Measurements from ENCODE around the gene KCTD10. TPM values are rescaled to one million over a fixed set of nuclear protein-coding genes. Genes with fewer than 3 reads are reported as not detected.

The KCTD10 gene
- total RNA-seq, 1 donor from 2014 or later = 58.1 TPM

DNA sequence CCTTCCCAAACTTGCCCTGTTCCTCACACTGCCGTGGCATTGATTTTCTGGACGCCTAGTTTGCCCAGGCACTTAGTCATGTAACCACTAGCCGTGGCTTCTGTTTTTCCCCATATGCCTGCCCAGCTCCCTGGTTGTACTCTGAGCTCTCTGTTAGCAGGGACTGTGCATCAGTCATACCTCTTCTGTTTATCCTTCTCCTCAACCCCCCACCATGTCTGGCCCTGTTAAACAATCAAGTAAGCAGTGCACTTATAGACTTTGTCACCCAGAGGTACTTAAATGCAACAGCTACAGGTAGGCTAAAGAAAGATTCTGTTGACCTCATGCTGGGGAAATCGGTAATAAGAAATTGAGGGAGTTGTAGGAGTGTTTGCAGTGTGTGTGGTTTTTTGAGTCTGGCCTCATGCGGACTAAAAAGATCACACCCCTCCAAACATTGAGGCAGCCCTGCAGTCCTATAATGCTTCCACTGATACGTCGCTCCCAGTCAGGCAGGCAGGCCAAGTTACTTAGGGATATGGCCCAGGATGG, 17.3 kb upstream of the KCTD10 start:
- DNase-seq (ENCODE audit: low spot score) = no peak

DNA sequence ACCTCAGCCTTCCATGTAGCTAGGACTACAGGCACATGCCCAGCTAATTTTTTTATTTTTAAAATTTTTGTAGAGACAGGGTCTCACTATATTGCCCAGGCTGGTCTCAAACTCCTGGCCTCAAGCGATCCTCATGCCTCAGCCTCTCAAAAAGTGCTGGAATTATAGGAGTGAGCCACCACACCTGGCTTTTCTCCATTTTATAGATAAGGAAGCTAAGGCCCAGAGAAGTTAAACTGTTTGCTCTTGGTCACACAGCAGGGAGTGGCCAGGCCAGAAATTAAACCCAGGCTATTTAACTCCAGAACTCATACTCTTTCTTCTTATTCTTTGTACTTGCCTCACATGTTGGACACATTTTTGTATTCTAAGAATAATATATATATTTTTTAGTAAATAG, 16.8 kb upstream of the KCTD10 start:
- no peak for DNase-seq (ENCODE audit: low spot score)

DNA sequence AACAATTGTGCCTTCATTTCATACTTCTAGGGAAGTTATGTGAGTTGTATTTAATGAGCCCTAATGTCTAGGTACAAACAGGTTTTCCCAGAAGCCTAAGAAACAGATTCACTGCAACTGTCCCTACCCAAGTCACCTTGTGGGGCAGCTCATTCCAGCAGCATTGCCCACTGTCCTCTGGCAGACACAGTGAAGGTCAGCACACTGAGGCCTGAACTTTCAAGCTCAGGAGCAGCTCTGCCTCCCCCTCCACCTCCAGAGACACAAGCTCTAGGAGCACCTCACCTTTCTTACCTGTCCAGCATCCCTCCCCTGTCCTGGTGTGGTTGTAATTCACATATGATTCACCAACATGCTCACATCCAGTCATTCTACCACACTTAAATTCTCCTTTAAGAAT, 16.0 kb upstream of the KCTD10 start:
- DNase-seq (ENCODE audit: low spot score) = no peak

DNA sequence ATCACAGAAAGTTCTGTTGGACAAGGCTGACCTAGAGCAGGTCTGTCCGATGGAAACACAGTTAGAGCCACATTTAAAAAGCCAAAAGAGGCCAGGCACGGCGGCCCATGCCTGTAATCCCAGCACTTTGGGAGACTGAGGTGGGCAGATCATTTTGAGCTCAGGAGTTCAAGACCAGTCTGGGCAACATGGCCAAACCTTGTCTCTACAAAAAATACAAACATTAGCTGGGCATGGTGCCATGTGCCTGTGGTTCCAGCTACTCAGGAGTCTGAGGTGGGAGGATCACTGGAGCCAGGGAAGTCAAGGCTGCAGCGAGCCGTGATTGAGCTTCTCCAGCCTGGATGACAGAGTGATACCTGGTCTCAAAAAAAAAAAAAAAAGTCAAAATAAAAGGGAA, 15.3 kb upstream of the KCTD10 start:
- no peak for DNase-seq (ENCODE audit: low spot score)

DNA sequence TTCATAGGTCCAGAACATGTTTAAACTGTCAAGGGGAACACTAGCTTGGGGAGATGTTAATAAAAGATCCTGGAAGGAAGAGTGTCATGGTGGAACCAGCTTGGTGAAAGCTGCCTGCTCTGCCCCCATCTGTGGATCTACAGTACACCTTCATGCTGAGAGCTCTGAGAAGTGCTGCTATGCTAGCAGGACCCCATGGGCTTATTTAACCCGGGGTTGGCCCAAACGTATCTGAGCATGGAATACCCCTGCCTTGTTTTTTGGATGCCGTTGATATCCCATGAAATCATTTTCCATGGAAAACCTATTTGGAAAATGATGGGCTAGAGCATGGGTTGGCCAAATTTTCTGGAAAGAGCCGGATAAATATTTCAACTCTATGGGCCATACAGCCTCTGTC, 14.6 kb upstream of the KCTD10 start:
- DNase-seq (ENCODE audit: low spot score) = no peak

DNA sequence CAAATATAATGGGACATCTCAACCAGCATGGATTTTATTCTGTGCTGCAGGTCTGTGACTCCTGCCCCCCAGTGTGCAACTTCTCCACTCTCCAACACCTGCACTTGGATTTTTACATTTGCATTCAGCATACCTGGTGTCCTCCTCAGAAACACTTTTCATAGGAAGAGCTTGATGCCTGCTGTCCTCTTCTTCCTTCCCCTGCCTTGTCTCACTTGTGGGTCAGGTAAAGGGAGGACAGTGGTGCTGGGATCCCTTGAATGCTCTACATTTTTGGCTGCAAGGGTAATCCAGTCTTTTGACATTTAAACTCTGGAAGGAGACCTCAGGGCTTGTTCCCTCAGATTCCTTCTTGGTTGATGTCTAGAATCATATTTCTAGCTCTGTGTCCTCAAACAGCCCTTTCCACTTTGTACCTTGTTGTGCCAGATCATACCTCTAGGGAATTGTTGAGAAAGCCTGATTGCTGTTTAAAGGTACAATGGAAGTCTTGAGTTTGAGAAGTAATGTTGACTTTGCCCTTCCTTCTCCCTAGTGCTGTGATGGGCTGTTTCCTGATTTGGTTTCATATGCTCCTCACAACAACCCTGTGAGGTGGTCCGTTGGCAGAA, 13.0 kb upstream of the KCTD10 start:
- no peak for DNase-seq (ENCODE audit: low spot score)

DNA sequence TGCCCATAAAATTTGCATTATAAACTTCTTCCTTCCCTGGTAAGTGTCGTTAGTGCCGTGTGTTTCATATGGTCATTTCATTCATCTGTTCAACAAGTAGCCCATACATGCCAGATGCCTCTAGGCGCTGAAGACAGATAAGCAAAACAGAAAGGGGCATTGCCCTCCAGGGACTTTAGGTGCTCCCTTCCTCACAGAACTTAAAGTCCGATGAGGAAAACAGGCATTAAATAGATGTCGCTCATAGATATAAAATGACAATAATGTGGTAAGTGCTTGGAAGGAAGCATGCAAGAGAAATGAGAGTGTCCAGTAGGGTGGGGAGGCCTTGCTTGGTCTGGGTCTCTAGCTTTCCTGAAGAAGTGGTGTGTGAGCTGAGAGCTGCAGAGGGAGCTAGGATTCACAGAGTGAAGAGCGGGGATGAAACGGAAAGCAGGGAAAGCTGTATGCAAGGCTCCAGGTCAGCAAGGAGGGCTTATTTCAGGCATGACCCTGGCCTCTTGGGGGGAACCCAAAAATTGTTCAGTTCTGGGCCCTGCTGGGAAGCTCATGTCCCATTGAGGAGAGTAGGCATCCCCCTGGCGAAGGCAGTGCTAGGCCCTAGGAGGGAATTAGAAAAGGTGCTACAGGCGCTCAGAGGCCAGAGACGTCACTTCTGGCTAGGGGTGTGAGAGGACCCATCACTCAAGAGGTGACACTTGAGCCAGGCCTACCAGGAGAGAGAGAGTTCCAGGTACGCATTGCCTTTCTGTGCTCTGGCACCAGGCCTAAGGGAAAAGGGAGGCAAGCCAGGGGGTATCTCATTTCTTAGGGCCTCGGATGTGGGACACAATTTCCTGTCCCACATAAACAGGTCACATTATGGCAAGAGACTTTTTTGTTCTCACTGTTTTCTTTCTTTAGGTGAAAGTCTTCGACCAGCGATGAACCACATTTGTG, 12.2 kb upstream of the KCTD10 start:
- DNase-seq (ENCODE audit: low spot score) = no peak

DNA sequence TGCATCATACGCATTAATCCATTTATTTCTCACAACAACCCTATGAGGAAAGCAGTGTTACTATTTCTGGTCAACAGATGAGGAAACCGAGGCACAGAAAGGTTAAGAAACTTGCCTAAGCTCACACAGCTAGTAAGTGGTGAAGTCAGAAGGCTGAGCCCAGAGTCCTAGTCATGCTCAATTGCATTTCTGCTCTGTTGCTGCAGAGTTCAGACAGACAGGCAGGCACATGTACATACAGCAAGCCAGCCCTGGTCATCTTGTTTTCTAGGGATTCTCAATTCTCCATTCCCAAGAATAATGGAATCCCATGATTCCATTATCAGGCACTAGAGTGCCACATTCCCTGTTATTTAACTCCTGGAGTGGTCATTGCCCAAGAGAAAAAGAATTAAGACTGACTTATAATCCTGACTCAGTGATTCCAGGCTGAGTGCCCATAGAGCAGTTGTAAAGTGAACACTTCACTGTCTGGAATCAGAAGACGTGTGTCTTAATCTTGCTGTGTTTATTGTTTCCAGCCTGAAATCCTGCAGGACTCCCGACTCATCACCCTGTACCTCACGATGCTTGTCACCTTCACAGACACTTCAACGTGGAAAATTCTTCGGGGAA, 11.1 kb upstream of the KCTD10 start:
- DNase-seq (ENCODE audit: low spot score) = no peak

DNA sequence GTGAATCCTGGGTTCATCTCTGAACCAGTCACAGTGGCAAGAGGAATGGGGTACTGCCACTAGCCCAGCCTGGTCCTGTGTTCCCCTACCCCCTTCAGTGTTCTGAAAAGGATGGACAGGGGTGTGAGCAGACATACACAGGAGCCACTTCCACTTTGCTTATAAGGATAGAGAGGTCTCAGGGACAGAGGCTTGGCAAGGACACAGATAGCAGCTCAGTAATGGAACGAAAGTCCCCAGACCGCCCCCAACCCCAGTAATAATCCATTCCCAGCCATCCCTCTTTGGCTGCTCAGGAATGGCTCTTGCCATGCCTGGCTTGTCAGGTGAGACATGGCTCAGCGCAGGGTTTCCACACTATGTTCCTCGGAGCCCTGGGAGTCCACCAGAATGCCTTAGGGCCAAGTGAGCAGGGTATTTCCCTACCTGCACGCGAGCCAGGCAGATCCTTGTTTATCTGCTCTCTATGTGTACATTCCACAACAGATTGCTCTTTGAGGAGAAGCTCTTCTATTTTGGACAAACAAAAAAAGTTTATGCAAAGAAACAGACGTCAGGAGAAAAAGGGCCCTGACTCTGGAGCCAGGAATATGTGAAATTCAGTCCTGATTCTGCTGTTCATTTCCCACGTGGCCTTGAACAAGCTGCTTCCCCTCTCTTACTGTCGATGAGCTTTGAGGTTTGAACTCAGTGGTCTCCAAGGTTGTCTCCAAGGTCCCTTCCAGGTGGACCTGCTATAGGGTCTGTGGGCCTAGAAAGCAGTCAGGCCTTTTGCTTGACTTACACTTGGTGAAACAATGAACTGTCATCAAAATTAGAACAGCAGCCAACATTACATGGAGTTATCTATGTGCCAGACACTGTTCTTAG, 10.3 kb upstream of the KCTD10 start:
- no peak for DNase-seq (ENCODE audit: low spot score)

DNA sequence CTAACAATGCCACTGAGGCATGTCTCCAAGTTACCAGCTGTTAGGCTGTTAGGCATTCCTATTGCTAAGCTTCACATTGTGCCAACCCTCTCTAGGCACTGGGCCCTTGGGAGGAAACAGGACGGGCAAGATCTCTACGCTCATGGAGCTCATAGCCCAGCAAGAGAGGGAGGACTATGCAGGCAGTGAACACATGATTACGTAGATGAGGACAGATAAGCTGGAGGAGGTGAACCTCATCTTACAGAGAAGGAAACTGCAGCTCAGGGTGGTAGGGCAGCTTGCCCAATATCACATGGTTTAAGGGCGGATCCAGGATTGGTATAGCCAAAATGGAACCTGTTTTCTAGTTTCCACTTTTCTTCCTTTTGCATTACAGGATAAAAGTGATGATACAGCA, 8.1 kb upstream of the KCTD10 start:
- no peak for DNase-seq (ENCODE audit: low spot score)

DNA sequence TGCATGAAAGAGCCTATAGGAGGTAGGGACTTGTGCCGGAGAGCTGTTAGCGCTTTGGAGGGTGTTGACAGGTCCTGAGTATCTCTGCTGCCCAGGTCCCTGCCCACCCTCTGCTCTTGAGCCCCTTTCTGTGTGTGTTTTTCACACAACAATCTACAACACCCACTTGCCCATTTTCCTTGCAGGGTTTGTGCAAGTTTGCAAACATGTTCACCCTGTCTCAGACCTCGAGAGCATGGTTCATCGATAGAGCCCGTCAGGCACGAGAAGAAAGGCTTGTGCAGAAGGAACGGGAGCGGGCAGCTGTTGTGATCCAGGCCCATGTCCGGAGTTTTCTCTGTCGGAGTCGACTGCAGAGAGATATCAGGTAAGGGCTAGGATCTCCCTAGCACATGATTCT, 6.2 kb upstream of the KCTD10 start:
- DNase-seq (ENCODE audit: low spot score) = no peak

DNA sequence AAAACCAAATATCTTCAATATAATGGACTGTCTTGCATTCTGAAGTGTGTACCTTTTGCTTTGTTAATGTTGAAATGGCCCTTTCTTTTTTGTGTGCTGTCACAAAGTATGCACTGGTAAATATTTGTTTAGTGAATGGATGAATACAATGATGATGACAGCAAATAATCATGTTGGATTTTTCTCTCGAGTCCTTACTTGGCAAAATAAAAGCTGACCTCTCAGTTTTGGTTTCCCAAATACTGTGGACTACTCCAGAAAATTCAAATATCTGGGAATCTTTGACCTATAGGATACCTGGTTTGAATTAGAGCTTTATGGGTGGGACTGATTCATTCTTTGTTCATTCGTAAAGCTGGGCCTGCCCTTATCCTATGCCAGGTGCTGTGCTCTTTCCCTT, 5.8 kb upstream of the KCTD10 start:
- DNase-seq (ENCODE audit: low spot score) = no peak

DNA sequence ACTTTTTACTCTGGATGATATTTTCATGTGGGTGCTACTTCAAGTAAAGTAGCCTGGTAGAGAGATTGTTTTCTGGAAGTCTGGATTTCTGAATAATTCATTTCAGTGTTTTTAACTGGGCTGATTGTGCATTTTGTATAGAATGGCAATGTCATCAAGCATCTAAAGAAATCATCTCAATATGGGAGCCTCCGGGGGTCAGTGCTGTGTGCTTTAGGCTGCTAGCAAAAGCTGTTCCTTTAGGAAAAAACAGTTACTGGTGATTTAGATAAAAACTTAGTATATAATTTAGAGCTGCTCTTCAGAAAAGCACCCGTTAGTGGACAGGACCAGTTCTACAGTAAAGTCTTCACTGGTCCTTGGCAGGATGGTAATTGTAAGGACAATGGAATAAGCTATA, 5.4 kb upstream of the KCTD10 start:
- no peak for DNase-seq (ENCODE audit: low spot score)

DNA sequence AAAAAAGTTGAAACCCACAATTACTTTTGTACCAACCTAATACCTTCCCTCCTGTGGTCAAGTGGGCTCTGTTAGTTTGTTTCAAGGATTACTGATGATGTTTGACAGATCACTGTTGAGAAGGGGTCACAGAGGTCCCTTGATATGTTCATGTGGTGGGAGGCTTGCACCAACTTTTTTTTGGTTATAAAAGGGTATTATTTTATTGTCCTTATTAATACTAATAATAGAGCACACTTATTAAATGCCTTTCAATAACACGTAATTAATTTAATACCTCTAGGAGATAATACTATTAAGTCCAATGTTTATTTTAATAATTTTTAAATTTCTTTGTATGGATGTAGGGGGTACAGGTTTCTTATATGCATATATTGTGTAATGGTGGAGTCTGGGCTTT, 4.8 kb upstream of the KCTD10 start:
- no peak for DNase-seq (ENCODE audit: low spot score)

DNA sequence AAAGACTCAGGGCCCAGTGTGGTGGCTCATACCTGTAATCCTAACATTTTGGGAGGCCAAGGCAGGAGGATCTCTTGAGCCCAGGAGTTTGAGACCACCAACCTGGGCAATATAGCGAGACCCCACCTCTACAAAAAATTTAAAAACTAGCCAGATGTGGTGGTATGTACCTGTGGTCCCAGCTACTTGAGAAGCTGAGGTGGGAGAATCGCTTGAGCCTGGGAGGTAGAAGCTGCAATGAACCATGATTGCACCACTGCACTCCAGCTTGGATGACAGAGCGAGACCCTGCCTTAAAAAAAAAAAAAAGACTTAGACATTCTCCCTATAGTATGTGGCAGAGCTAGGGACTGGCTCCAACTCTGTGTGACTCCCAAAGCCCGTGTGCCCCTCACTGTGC, 3.3 kb upstream of the KCTD10 start:
- DNase-seq (ENCODE audit: low spot score) = no peak

DNA sequence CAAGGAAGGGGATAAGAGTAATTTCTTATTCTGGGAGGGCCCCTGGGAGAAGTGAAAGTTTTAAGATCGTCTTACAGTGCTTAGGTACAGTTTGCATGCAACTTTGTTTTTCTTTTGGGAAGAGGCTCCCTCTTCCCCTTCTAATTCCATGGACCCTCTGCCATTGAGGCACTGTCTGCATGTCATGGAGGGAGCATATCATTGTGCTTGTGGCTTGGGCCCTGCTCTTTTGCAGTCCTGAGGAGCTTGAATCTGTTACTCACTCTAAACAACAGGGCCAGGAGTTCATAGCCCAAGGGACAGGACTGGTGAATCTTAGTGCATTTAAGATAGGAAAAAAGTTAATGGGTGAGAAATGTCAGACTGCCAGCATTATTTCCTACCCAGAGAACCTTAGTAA, 2.7 kb upstream of the KCTD10 start:
- no peak for DNase-seq (ENCODE audit: low spot score)

DNA sequence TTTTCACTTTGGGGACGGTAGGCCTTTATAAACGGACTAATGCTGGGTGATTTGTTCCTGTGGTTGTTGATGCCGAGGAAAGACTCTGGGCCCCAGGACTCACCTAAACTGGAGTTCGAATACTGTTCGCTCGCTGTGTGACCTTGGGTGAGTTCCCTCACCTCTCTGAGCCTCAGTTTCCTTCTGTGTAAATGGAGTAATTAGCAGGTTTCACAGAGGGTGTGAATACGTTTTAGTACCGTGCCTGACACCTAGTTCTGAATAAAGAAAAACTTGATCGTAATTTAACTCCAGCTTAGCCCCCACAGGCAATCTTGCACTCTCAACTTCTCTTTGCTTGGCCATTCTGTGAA, 839 bp upstream of the KCTD10 start:
- DNase-seq (ENCODE audit: low spot score) = no peak

DNA sequence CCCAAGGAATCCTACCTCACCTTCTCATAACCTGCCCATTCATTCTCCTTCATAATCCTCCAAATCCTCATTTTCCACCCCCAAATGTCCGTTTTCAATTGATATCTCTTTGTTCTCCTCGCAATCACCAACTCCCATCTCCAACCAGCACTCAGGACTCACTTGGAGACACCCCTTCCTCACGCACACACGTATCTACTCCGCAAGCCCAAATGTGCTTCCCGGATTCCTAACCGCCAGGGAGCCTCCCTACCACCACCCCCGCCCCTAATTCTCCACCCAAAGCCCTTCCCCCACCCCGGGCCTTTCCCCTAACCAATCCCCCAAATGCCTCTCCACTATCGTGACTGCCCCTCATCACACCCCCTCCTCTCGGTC, 304 bp downstream of the KCTD10 start:
- DNase-seq (ENCODE audit: low spot score) = no peak

DNA sequence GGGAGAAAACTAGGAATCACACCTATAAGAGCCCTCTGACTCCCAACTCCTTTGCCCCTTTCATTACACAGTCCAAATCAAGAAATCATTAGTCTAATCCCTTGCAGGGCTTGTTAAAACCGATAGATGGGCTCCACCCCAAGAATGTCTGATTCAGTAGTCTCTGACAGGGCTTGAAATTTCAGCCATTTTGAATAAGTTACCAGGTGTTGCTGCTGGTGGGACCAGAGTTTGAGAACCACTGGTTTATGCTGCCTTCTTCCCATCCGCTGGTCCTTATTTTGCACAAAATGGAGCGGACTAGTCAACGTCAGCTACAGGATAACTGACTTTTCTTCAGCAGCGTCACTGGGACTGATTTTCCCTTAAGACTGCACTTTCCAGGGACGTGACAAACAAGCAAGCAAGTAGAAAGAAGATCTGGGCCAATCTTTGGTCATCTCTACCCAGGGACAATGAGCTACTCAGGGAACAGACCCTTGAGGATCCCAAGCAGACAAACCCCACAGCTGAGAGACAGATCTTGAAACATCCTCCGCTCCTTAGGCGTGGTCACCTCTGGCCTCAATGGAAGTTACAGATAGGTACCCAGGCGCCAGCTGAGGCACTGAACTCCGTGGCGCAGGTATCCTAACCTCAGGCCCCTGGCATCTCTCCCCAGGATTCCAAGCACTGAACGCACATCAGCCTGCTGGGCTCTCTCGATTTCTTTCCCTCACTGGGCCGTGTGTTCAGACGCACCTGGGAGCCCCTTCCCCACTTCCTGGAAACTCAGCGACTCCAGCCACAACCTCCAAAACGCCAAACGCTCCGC, 900 bp downstream of the KCTD10 start:
- no peak for DNase-seq (ENCODE audit: low spot score)

DNA sequence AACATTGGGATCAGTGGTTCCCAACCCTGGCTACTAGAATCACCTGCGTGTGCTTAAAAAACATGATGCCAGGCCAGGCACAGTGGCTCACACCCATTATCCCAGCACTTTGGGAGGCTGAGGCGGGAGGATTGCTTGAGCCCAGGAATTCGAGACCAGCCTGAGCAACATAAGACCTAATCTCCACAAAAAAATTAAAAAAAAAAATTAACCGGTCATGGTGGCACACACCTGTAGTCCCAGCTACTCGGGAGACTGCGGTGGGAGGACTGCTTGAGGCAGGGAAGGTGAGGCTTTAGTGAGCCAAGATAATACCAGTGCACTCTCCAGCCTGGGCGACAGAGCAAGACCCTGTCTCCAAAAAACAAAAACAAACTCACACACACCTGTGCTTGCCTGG, 2.0 kb downstream of the KCTD10 start:
- DNase-seq (ENCODE audit: low spot score) = no peak
